K562 (cell line): ENCODE measurements around the gene EFNA1. TPM values are rescaled to one million over a fixed set of nuclear protein-coding genes. Genes with fewer than 3 reads are reported as not detected.

Source experiments
- ARID4B ChIP-seq: sonication (generic); formaldehyde crosslinking; IDR thresholded peaks from 2 replicates; pipeline ENCODE4 v1.8.0; 2022; ENCODE audit warnings: mild to moderate bottlenecking, missing genetic modification reagents
- CCAR2 ChIP-seq: fragments of 200-400 bp; formaldehyde crosslinking; IDR thresholded peaks from 2 replicates; pipeline ENCODE4 v1.6.1; 2017; ENCODE audit warnings: mild to moderate bottlenecking, low read depth, low read length
- CLOCK ChIP-seq: fragments of 250-450 bp; sonication (Bioruptor Pico); IDR thresholded peaks from 2 replicates; pipeline ENCODE4 v1.4.0; 2020; ENCODE audit warnings: mild to moderate bottlenecking, moderate library complexity, borderline replicate concordance
- CREB5 ChIP-seq: fragments of 250-450 bp; sonication (Bioruptor Pico); IDR thresholded peaks from 2 replicates; pipeline ENCODE4 v1.5.0; 2020; ENCODE audit warnings: mild to moderate bottlenecking
- EP400 ChIP-seq: fragments of 450-650 bp; IDR thresholded peaks from 2 replicates; pipeline ENCODE4 v1.6.1; 2017; ENCODE audit warnings: antibody characterized with exemption, mild to moderate bottlenecking, moderate library complexity
- HCFC1 ChIP-seq: IDR thresholded peaks from 2 replicates; pipeline ENCODE4 v1.6.1; 2012; ENCODE audit warnings: low read depth, low read length, improper control_type of control experiment
- KAT8 ChIP-seq: fragments of 450-650 bp; IDR thresholded peaks from 2 replicates; pipeline ENCODE4 v1.6.1; 2016; ENCODE audit warnings: low read depth, mild to moderate bottlenecking
- MCM7 ChIP-seq, 2 experiments: fragments of 450-650 bp; IDR thresholded peaks; 2 replicates each; pipeline ENCODE4 v1.6.1; 2016 to 2018
- PATZ1 ChIP-seq: fragments of 250-450 bp; sonication (Bioruptor Pico); IDR thresholded peaks from 2 replicates; pipeline ENCODE4 v1.5.0; 2020; ENCODE audit warnings: mild to moderate bottlenecking, borderline replicate concordance
- POLR3A ChIP-seq: IDR thresholded peaks from 2 replicates; pipeline ENCODE4 v1.6.1; 2011; ENCODE audit warnings: borderline replicate concordance, mild to moderate bottlenecking, moderate library complexity; ENCODE audit not compliant: insufficient read length, insufficient read depth; ENCODE audit errors: extremely low read depth
- STAT5B ChIP-seq: fragments of 250-450 bp; sonication (Bioruptor Pico); IDR thresholded peaks from 2 replicates; pipeline ENCODE4 v1.8.0; 2021; ENCODE audit warnings: mild to moderate bottlenecking, inconsistent platforms
- TBP ChIP-seq: optimal IDR thresholded peaks from 2 replicates; pipeline ENCODE3; 2011; ENCODE audit warnings: low read depth, low read length, improper control_type of control experiment
- ZFP36 ChIP-seq: fragments of 150-350 bp; IDR thresholded peaks from 2 replicates; pipeline ENCODE4 v1.6.1; 2018; ENCODE audit warnings: low read length, low read depth; ENCODE audit not compliant: partially characterized antibody
- ZNF274 ChIP-seq: IDR thresholded peaks from 2 replicates; pipeline ENCODE4 v1.6.1; 2011; ENCODE audit warnings: low read depth, mild to moderate bottlenecking, low read length, moderate library complexity, borderline replicate concordance
- polyA plus RNA-seq, 8 experiments: library from polyadenylated mRNA; depleted of rRNA in 4 of 8; stranded (reverse) in 5 of 8; unstranded in 3 of 8; fragments of >200 nt; fragmentation: Nextera tagmentation in 2 of 8; fragmentation: Illumina TruSeq in 1 of 8; extraction: Ambion mirVana in 2 of 8; extraction: Trizol in 1 of 8; gene quantifications; 2 replicates each; pipeline versions ENCODE4 v1.2.1 to v1.2.3, GENCODE V29; 2011 to 2014; ENCODE audit warnings: inconsistent platforms in 1 of 8, missing spikeins in 1 of 8
- total RNA-seq, 7 experiments: library from RNA; depleted of rRNA in 6 of 7; stranded (reverse); fragments of >200 nt in 6 of 7; fragmentation: Illumina TruSeq in 2 of 7; extraction: Trizol in 2 of 7; gene quantifications; 2 replicates each; pipeline versions ENCODE4 v1.2.1 to v1.2.3, GENCODE V29; 2011 to 2021; ENCODE audit warnings: low replicate concordance in 1 of 7
- TF ChIP-seq, protein P1 (sequence below): fragments of 450-650 bp; IDR thresholded peaks from 2 replicates; pipeline ENCODE4 v1.6.1; 2016; ENCODE audit warnings: antibody characterized with exemption

The EFNA1 gene
- total and polyA plus RNA-seq, 9 of the 15 experiments (the other 6 are each of a cell fraction or from before 2014, with no cell fraction given): 2.1 to 9.3 (median 3.0) TPM

DNA sequence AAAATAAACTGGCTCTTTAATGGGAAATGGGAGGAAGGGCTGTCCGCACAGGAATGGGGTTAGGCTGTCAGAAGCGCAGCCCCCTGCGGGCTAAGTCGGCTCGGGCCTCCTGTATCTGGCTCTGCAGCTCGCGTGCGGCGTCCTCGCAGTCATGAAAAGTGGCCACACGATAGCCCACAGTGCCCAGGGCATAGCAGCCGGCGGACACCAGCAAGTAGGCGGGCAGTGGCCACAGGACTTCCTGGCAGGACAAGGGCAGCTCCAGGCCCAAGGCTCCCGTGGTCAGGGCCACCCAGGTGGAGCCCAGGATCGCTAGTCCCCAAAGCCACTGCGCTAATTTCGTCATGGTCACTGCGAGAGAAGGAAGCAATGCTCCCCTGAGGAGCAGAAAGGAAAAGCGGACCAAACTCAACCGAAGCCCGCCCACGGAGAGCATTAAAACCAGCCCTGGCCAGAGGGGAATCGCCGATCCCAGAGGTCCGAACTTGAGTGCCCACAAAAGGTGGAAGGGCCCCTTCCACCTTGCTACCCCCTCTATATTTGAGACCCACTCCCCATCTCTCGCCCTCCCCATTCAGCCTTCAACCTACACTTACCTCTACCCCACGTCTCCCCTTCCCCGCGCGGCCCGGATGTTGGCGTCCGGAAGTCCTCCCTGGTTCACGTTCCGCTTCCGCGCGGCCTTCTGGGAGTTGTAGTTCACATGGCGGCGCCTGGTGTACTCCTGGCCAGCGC, 12.4 kb downstream of the EFNA1 start, which contains the start of gene DPM3 (continued):
- TF ChIP-seq CLOCK (CRISPR knock-in tag): no peak
- TF ChIP-seq, protein P1, sequence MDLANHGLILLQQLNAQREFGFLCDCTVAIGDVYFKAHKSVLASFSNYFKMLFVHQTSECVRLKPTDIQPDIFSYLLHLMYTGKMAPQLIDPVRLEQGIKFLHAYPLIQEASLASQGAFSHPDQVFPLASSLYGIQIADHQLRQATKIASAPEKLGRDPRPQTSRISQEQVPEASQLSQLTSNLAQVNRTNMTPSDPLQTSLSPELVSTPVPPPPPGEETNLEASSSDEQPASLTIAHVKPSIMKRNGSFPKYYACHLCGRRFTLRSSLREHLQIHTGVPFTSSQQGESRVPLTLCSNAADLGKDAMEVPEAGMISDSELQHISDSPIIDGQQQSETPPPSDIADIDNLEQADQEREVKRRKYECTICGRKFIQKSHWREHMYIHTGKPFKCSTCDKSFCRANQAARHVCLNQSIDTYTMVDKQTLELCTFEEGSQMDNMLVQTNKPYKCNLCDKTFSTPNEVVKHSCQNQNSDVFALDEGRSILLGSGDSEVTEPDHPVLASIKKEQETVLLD: no peak; the same call in 1 of the 2 replicates
- 0 out of 2 replicates have a peak, but pooled peaks have one; percentile 74 for TF ChIP-seq PATZ1 (CRISPR knock-in tag)
- peak; percentile 44 for TF ChIP-seq ZFP36
- no peak for TF ChIP-seq ZNF274
- no peak for TF ChIP-seq CCAR2
- TF ChIP-seq EP400: peak; percentile 76
- TF ChIP-seq HCFC1: peak; percentile 98
- no peak for TF ChIP-seq MCM7 (IDR thresholded peaks at IDR 0.05)
- TF ChIP-seq ARID4B (CRISPR knock-in tag): peak; percentile 88
- no peak for TF ChIP-seq KAT8
- TF ChIP-seq TBP: no peak
- TF ChIP-seq CREB5 (CRISPR knock-in tag): no peak
- TF ChIP-seq STAT5B (CRISPR knock-in tag): no peak
- no peak for TF ChIP-seq POLR3A
